ENCODE measurements around the gene CPNE2.

The CPNE2 gene

DNA sequence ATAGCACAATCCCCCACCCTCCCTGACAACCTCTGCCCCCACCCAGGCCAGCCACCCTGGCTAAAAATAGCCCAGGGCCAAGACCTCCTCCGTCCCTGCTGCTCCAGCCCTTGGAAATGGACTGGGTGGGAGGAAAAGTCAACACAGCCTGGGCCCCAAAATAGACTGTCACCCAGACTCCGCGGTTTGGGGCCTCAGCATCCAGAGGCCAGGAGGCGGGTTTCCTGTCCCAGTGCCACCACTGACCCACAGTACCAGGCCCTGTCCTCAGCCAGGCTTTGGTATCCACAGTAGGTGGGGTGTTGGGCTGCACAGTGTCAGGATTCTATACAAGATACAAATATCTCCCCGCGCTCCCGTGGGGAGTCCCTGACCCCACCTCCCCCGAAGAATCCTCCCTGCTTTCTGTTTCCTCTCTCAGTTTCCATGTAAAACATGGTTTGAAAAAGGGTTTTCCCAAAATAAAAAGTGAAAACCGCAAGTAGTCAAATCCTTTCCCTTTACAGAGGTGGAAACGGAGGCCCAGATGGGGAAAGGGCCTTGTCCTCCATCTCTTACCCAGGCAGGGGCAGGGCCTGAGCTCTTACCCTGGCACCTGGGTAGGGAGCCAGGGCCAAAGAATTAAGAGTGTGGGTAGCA, 20.1 kb downstream of the CPNE2 start:
- H3K4me3 ChIP-seq (ENCODE audit: control insufficient read depth, low read depth, low read length) = no peak overlapping the region
- TF ChIP-seq, protein P1, sequence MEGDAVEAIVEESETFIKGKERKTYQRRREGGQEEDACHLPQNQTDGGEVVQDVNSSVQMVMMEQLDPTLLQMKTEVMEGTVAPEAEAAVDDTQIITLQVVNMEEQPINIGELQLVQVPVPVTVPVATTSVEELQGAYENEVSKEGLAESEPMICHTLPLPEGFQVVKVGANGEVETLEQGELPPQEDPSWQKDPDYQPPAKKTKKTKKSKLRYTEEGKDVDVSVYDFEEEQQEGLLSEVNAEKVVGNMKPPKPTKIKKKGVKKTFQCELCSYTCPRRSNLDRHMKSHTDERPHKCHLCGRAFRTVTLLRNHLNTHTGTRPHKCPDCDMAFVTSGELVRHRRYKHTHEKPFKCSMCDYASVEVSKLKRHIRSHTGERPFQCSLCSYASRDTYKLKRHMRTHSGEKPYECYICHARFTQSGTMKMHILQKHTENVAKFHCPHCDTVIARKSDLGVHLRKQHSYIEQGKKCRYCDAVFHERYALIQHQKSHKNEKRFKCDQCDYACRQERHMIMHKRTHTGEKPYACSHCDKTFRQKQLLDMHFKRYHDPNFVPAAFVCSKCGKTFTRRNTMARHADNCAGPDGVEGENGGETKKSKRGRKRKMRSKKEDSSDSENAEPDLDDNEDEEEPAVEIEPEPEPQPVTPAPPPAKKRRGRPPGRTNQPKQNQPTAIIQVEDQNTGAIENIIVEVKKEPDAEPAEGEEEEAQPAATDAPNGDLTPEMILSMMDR (conservative IDR thresholded peaks at IDR 0.05; ENCODE audit: control insufficient read depth, insufficient read depth, low read depth, low read length) = no peak
- no peak for DNase-seq (ENCODE audit: low read depth)

DNA sequence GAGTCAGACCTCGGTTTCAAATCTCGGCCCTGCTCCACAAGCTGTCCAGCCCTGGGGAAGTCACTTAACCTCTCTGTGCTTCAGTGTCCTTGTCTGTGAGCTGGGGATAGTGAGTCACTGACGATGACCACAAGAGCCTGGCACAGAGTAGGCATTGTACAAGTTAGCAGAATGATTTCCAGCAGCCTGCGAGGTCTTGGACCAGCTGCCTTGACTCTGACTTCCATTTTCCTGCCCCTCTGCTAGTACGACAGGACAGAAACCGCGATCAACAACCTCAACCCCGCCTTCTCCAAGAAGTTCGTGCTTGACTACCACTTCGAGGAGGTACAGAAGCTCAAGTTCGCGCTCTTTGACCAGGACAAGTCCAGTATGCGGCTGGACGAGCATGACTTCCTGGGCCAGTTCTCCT, 20.7 kb downstream of the CPNE2 start:
- peak; percentile 45 for DNase-seq (ENCODE audit: low read depth)
- no peak overlapping the region for H3K4me3 ChIP-seq (ENCODE audit: control insufficient read depth, low read depth, low read length)
- TF ChIP-seq, protein P1 (conservative IDR thresholded peaks at IDR 0.05; ENCODE audit: control insufficient read depth, insufficient read depth, low read depth, low read length) = no peak

DNA sequence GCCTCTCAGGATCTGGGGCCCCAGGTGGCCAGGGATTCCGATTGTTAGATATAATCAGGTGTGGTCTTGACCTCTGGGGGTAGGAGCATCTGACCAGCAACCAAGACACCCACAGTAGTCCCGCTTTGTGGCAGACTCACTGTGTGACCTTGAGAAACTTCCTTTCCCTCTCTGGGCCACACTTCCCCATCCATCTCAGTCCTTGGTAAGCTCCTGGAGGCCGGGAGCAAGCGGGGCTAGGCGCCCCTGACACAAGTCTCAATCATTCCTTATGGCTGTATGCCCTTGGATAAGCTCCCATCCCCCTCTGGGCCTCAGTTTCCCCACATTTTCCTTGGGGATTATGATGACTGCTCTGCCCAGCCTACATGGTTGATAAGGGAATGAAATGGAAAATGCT, 21.3 kb downstream of the CPNE2 start:
- no peak for DNase-seq (ENCODE audit: low read depth)
- TF ChIP-seq, protein P1 (conservative IDR thresholded peaks at IDR 0.05; ENCODE audit: control insufficient read depth, insufficient read depth, low read depth, low read length) = no peak

DNA sequence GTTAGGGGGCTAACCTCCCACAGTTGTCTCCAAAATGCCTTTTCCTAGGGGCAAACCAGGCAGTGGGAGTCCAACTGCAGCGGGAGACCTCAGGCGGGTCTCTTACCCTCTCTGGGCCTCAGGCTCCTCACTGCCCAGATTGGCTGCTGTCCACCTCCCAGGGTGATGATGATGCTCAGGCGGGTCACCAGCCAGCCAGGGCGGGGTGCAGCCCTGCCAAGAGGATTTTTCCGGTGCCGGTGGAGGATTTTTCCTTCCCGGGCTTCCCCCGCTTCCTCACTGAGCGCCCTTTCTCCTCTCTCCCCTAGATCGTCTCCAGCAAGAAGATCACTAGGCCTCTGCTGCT, 22.8 kb downstream of the CPNE2 start:
- no peak overlapping the region for H3K4me3 ChIP-seq (ENCODE audit: control insufficient read depth, low read depth, low read length)
- peak; percentile 26 for DNase-seq (ENCODE audit: low read depth)
- TF ChIP-seq, protein P1 (conservative IDR thresholded peaks at IDR 0.05; ENCODE audit: control insufficient read depth, insufficient read depth, low read depth, low read length) = no peak

More for the DNA sequence above, 21.3 kb downstream of the CPNE2 start:
- no peak overlapping the region for H3K4me3 ChIP-seq (ENCODE audit: control insufficient read depth, low read depth, low read length)

DNA sequence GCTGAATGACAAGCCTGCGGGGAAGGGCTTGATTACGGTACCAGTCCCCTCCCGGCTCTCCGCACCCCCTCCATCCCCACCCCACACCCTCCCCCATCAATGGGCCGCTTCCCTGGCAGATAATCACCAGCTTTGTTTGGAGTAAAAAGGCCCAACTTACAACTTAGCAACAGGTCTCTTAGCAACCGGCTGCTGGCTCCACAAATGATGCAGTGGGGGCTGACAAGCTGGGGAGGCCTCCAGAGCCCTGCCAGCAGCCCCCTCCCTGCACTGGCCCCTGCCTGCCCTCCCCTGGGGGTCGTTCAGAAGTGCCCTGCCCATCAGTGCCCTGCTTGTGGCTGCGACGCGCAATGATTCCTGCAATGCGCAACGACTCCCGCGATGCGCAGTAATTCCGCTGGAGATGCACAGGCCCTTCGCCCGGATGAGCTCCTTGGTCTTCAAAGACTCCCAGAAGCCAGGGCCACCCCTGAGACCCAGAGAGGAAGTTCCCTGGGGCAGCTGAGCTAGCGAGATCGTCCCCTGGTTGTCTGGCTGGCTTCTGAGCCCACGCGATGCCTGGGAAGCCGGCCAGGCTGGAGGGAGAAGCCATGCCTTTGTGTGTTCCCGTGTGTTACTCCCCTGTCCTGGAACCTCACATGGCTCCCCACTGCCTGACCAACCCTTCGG, 23.3 kb downstream of the CPNE2 start:
- DNase-seq (ENCODE audit: low read depth) = peak; percentile 37
- TF ChIP-seq, protein P1 (conservative IDR thresholded peaks at IDR 0.05; ENCODE audit: control insufficient read depth, insufficient read depth, low read depth, low read length) = no peak
- no peak overlapping the region for H3K4me3 ChIP-seq (ENCODE audit: control insufficient read depth, low read depth, low read length)

DNA sequence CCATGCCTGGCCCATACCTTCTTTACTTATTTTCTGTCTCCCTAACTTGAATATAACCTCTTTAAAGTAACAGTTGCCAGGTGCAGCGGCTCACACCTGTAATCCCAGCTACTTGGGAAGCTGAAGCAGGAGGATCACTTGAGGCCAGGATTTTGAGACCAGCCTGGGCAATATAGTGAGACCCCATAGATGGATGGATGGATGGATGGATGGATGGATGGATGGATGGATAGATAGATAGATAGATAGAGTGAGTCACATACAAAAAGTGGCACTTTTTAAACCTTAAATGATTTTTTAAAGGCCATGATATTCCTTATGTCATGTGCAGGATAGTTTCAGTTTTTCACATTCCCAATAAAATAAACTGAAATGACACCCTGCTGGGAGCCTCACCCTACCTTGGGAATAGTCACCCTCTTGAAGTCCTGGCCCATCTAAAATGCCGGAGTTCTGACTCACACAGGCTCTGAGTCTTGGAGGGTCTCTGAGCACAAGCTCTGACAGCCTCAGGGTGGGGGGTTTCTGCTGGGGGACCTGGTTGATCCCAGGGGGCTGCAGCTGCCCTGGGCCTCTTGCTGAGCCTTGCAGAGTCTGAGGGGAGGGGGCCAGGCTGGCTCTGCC, 26.2 kb downstream of the CPNE2 start:
- DNase-seq (ENCODE audit: low read depth) = no peak
- H3K4me3 ChIP-seq (ENCODE audit: control insufficient read depth, low read depth, low read length) = no peak overlapping the region
- TF ChIP-seq, protein P1 (conservative IDR thresholded peaks at IDR 0.05; ENCODE audit: control insufficient read depth, insufficient read depth, low read depth, low read length) = no peak

All from fibroblast of mammary gland (primary cell).